SK-N-SH treated with all-trans-retinoic acid at 6 μM for 48 hours (cell line): Measurements from ENCODE around the gene ATP5F1E.

Experiments
- ATAC-seq: fragments of 200-7000 bp; cut with Tn5 transposase; 3 replicates; pipeline ENCODE4 v1.9.1; 2020; ENCODE audit warnings: mild to moderate bottlenecking, moderate library complexity
- BACH2 ChIP-seq: fragments of 250-450 bp; sonication (Bioruptor Pico); IDR thresholded peaks from 2 replicates; pipeline ENCODE4 v1.9.0; 2021; ENCODE audit warnings: mild to moderate bottlenecking, borderline replicate concordance
- CSRNP3 ChIP-seq: fragments of 250-450 bp; sonication (Bioruptor Pico); IDR thresholded peaks from 2 replicates; pipeline ENCODE4 v1.5.1; 2021; ENCODE audit warnings: mild to moderate bottlenecking, moderate library complexity
- ESRRG ChIP-seq: fragments of 250-450 bp; sonication (Bioruptor Pico); IDR thresholded peaks from 2 replicates; pipeline ENCODE4 v1.6.1; 2021; ENCODE audit warnings: mild to moderate bottlenecking
- GLIS3 ChIP-seq: fragments of 250-450 bp; sonication (Bioruptor Pico); IDR thresholded peaks from 2 replicates; pipeline ENCODE4 v1.5.0; 2020; ENCODE audit warnings: mild to moderate bottlenecking, moderate library complexity
- ISL1 ChIP-seq: fragments of 250-450 bp; sonication (Bioruptor Pico); IDR thresholded peaks from 2 replicates; pipeline ENCODE4 v2.1.2; 2022; ENCODE audit warnings: mild to moderate bottlenecking, moderate library complexity
- PATZ1 ChIP-seq: fragments of 250-450 bp; sonication (Bioruptor Pico); IDR thresholded peaks from 2 replicates; pipeline ENCODE4 v1.8.0; 2020; ENCODE audit warnings: mild to moderate bottlenecking, moderate library complexity, borderline replicate concordance
- PPARA ChIP-seq: fragments of 250-450 bp; sonication (Bioruptor Pico); IDR thresholded peaks from 2 replicates; pipeline ENCODE4 v1.5.0; 2020; ENCODE audit warnings: mild to moderate bottlenecking, borderline replicate concordance
- RARB ChIP-seq: fragments of 250-450 bp; sonication (Bioruptor Pico); IDR thresholded peaks from 2 replicates; pipeline ENCODE4 v1.8.0; 2021; ENCODE audit warnings: mild to moderate bottlenecking, moderate library complexity
- SNAI2 ChIP-seq: fragments of 250-450 bp; sonication (Bioruptor Pico); IDR thresholded peaks from 2 replicates; pipeline ENCODE4 v1.5.0; 2020; ENCODE audit warnings: mild to moderate bottlenecking, moderate library complexity
- TCF4 ChIP-seq: fragments of 250-450 bp; sonication (Bioruptor Pico); IDR thresholded peaks from 2 replicates; pipeline ENCODE4 v1.8.0; 2021; ENCODE audit warnings: mild to moderate bottlenecking, moderate library complexity, borderline replicate concordance
- TOX ChIP-seq: fragments of 250-450 bp; sonication (Bioruptor Pico); IDR thresholded peaks from 2 replicates; pipeline ENCODE4 v1.8.0; 2021; ENCODE audit warnings: mild to moderate bottlenecking, moderate library complexity, borderline replicate concordance
- TSHZ2 ChIP-seq: fragments of 250-450 bp; sonication (Bioruptor Pico); IDR thresholded peaks from 2 replicates; pipeline ENCODE4 v1.5.0; 2020; ENCODE audit warnings: mild to moderate bottlenecking, moderate library complexity
- ZC3H10 ChIP-seq: fragments of 250-450 bp; sonication (Bioruptor Pico); IDR thresholded peaks from 2 replicates; pipeline ENCODE4 v1.5.1; 2021; ENCODE audit warnings: mild to moderate bottlenecking, moderate library complexity
- ZFP30 ChIP-seq: fragments of 450-650 bp; formaldehyde crosslinking; IDR thresholded peaks from 2 replicates; pipeline ENCODE4 v1.5.0; 2022; ENCODE audit warnings: mild to moderate bottlenecking, moderate library complexity
- ZNF565 ChIP-seq: fragments of 450-650 bp; formaldehyde crosslinking; conservative IDR thresholded peaks from 2 replicates; pipeline ENCODE4 v1.5.0; 2020; ENCODE audit warnings: low read depth, mild to moderate bottlenecking, moderate library complexity
- ZNF8 ChIP-seq: fragments of 450-650 bp; formaldehyde crosslinking; IDR thresholded peaks from 2 replicates; pipeline ENCODE4 v1.5.0; 2020; ENCODE audit warnings: mild to moderate bottlenecking, moderate library complexity
- TF ChIP-seq, protein P1 (sequence below): fragments of 250-450 bp; sonication (Bioruptor Pico); IDR thresholded peaks from 2 replicates; pipeline ENCODE4 v1.5.1; 2020; ENCODE audit warnings: low read depth, mild to moderate bottlenecking, moderate library complexity
- TF ChIP-seq, protein P2 (sequence below): fragments of 250-450 bp; sonication (Bioruptor Pico); IDR thresholded peaks from 2 replicates; pipeline ENCODE4 v1.8.0; 2021; ENCODE audit warnings: low read depth, mild to moderate bottlenecking, moderate library complexity, borderline replicate concordance

Gene ATP5F1E

DNA sequence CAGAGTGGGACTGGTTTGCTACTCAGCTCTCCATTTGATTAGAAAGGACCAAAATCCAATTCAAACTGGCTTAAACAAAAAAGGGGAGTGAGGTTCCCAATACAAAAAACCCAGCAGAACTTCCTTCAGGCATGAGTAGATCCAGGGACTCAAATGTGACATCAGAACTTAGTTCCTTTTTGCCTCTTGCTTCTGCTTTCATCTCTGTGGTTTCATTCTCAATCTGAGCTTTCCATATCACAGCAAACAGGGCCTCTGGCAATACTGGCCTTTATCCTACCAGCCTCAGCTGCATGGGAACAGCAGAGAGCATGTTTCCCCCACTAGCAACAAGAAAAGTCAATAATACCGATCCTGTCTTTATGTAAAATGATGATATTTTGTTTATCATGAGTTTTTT lies 39.1 kb upstream of the ATP5F1E start (continued):
- TF ChIP-seq, protein P1, sequence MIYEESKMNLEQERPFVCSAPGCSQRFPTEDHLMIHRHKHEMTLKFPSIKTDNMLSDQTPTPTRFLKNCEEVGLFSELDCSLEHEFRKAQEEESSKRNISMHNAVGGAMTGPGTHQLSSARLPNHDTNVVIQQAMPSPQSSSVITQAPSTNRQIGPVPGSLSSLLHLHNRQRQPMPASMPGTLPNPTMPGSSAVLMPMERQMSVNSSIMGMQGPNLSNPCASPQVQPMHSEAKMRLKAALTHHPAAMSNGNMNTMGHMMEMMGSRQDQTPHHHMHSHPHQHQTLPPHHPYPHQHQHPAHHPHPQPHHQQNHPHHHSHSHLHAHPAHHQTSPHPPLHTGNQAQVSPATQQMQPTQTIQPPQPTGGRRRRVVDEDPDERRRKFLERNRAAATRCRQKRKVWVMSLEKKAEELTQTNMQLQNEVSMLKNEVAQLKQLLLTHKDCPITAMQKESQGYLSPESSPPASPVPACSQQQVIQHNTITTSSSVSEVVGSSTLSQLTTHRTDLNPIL, result no peak
- TF ChIP-seq TOX (CRISPR knock-in tag) (no peak), SNAI2 (CRISPR knock-in tag) (no peak)

DNA sequence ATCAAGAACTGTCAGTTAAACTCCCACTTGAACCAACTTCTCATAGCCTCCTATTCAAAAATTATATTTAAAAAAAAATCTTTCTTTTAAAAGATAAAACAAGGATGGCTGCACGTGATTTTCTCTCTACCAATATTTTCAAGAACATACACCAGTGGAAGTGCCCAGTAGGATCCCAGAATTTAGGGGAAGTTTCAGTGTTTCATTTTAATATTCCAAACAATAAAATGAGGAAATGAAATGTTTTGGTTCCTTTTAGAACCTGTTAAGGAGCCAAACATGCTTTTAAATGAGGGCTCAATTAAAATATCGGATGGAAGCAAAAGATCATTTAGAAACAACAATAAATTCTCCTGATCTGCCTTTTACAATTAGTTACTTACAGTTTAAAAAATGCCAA lies 36.9 kb upstream of the ATP5F1E start:
- no peak for ATAC-seq
- TF ChIP-seq, protein P1, result no peak
- TF ChIP-seq ZNF8 (no peak), RARB (CRISPR knock-in tag) (no peak), BACH2 (no peak), PPARA (no peak), ESRRG (CRISPR knock-in tag) (no peak), PATZ1 (CRISPR knock-in tag) (no peak), SNAI2 (CRISPR knock-in tag) (no peak)

DNA sequence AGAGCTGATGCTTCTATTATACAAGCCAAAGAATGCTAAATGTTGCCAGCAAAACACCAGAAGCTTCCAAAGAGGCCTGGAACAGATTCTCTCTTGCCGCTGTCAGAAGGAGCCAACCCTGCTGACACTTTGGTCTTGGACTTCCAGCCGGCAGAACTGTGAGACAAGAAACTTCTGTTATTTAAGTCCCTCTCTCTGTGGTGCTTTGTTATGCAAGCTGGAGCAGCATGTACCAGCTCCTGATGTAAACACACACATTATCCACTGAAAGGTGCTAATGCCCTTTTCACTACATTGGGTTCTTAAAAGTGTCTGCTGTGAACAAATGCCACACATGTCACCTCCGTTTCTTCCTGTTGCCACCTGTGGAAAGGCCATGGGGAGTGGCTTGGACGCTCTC lies 36.4 kb upstream of the ATP5F1E start:
- no peak for ATAC-seq
- TF ChIP-seq ZFP30 (CRISPR knock-in tag) (no peak), RARB (CRISPR knock-in tag) (no peak), ZC3H10 (CRISPR knock-in tag) (no peak), BACH2 (no peak), ISL1 (CRISPR knock-in tag) (no peak), PATZ1 (CRISPR knock-in tag) (no peak), ESRRG (CRISPR knock-in tag) (no peak)
- TF ChIP-seq, protein P2, sequence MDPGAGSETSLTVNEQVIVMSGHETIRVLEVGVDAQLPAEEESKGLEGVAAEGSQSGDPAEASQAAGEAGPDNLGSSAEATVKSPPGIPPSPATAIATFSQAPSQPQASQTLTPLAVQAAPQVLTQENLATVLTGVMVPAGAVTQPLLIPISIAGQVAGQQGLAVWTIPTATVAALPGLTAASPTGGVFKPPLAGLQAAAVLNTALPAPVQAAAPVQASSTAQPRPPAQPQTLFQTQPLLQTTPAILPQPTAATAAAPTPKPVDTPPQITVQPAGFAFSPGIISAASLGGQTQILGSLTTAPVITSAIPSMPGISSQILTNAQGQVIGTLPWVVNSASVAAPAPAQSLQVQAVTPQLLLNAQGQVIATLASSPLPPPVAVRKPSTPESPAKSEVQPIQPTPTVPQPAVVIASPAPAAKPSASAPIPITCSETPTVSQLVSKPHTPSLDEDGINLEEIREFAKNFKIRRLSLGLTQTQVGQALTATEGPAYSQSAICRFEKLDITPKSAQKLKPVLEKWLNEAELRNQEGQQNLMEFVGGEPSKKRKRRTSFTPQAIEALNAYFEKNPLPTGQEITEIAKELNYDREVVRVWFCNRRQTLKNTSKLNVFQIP (CRISPR knock-in tag), result no peak

- TF ChIP-seq GLIS3 (CRISPR knock-in tag) (no peak), ZC3H10 (CRISPR knock-in tag) (no peak), ZFP30 (CRISPR knock-in tag) (no peak)
- ATAC-seq, result peak; percentile 34; the same call in 2 of the 3 replicates
These were observed 32.1 kb upstream of the ATP5F1E start for GRCh38 chr20:59064214-59064722.

DNA sequence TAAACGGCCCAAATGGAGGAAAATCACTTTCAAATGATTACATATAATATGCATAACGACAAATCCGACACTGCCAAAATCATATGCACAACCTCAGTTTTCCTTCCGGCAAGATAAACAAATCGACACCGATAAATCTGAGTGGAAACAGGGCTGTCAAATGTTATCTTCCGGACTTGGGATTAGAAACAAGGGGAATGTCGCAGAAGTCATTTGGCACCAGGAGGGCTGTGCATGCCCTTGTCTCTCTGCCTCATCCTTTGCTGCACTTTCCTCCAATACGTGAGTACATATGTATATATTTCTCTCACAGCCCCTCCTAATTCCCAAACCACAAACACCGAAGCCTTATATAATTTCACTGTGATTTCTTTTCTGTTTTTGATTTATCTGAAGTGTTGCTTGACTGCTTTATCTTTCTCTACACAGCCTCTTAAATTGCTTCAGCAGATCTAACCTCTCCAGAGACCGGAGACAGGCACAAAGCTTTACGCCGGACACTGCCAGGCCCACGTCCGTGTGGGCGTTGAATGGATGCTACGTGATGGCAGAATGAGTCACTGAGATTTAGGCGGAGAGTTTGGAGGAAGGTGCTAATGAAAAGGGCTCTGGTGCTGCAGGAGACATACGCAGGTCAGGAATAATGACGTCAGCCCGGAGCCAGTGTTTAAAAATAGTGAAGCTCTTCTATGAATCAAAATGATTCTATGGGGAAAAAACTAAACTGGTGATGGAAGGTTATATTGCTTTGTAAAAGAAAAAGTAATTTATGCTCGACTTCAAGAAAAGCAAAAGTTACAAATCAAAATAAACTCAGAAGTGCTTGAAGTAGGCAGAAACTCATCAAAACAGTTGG lies 31.5 kb upstream of the ATP5F1E start:
- peak; percentile 93 for ATAC-seq
- TF ChIP-seq ZNF565 (CRISPR knock-in tag), result no peak
- no peak for TF ChIP-seq TSHZ2
- TF ChIP-seq, protein P1, result no peak
- no peak for TF ChIP-seq GLIS3 (CRISPR knock-in tag)
- no peak for TF ChIP-seq RARB (CRISPR knock-in tag)
- TF ChIP-seq TCF4 (CRISPR knock-in tag), result no peak
- TF ChIP-seq CSRNP3, result no peak
- no peak for TF ChIP-seq BACH2
- TF ChIP-seq TOX (CRISPR knock-in tag), result no peak; the same call in 1 of the 2 replicates
